B cell (primary cell): ENCODE data around the gene CCDC50.

Source experiments
- EZH2 ChIP-seq: IDR thresholded peaks from 2 replicates; pipeline ENCODE4 v1.6.1; 2012; ENCODE audit warnings: borderline replicate concordance, low read depth, mild to moderate bottlenecking, moderate library complexity, low read length; ENCODE audit not compliant: insufficient read depth, poor library complexity, severe bottlenecking
- TF ChIP-seq, protein P1 (sequence below): fragments of 200-600 bp; IDR thresholded peaks from one replicate; pipeline ENCODE4 v1.8.0; 2022; ENCODE audit warnings: antibody characterized with exemption, mild to moderate bottlenecking

DNA sequence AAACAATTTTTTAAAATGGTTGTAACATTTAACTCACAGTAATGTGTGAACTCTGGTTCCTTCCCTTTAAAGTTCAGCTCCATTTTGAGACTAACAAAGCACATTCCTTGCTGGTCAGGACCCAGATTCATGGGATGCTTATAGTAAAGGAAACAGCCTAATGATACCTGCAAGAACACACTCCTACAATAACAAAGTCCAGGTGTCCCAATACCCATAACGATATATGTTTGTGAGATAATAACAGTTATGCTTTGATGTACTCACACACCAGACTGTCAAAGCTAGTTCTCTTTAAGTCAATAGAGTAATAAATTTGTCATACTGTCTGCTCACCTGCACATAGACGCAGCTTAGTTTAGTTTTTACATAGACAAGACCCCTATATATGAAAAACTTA, 15.9 kb upstream of the CCDC50 start:
- no peak for TF ChIP-seq EZH2
- TF ChIP-seq, protein P1, sequence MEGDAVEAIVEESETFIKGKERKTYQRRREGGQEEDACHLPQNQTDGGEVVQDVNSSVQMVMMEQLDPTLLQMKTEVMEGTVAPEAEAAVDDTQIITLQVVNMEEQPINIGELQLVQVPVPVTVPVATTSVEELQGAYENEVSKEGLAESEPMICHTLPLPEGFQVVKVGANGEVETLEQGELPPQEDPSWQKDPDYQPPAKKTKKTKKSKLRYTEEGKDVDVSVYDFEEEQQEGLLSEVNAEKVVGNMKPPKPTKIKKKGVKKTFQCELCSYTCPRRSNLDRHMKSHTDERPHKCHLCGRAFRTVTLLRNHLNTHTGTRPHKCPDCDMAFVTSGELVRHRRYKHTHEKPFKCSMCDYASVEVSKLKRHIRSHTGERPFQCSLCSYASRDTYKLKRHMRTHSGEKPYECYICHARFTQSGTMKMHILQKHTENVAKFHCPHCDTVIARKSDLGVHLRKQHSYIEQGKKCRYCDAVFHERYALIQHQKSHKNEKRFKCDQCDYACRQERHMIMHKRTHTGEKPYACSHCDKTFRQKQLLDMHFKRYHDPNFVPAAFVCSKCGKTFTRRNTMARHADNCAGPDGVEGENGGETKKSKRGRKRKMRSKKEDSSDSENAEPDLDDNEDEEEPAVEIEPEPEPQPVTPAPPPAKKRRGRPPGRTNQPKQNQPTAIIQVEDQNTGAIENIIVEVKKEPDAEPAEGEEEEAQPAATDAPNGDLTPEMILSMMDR: no peak
